OCI-LY3 (cell line): Measurements from ENCODE around the gene INTS6L.

ENCODE experiments used
- H2AFZ ChIP-seq: fragments of 200-600, 300-600 bp; shearing (Covaris generic); 2 replicates; pipeline ENCODE4 v1.6.0; 2014; ENCODE audit warnings: antibody characterized with exemption, low read depth, low read length
- H3K27ac ChIP-seq: fragments of 200-600, 300-600 bp; sonication (generic); 2 replicates; pipeline ENCODE4 v1.5.1; 2014; ENCODE audit warnings: mild to moderate bottlenecking, low read length, moderate library complexity, mixed read lengths
- H3K27me3 ChIP-seq: fragments of 200-600, 300-600 bp; sonication (generic); 2 replicates; pipeline ENCODE4 v1.6.1; 2014; ENCODE audit warnings: low read depth, low read length, mixed read lengths
- H3K36me3 ChIP-seq: fragments of 200-600, 300-600 bp; sonication (generic); replicated peaks from 2 replicates; pipeline ENCODE3; 2014; ENCODE audit warnings: low read depth, low read length, mixed read lengths
- H3K4me1 ChIP-seq: fragments of 300-600, 200-600 bp; sonication (generic); 2 replicates; pipeline ENCODE4 v1.6.1; 2014; ENCODE audit warnings: low read length, mixed read lengths
- H3K4me2 ChIP-seq: fragments of 200-600, 300-600 bp; sonication (generic); 2 replicates; pipeline ENCODE4 v1.6.1; 2014; ENCODE audit warnings: low read length, mixed read lengths
- H3K4me3 ChIP-seq: fragments of 300-600, 200-600 bp; sonication (generic); 2 replicates; pipeline ENCODE4 v1.5.1; 2014; ENCODE audit warnings: antibody characterized with exemption, mild to moderate bottlenecking, low read length, moderate library complexity
- H3K79me2 ChIP-seq: fragments of 300-600, 200-600 bp; shearing (Covaris generic); 2 replicates; pipeline ENCODE4 v1.6.1; 2014; ENCODE audit warnings: mild to moderate bottlenecking, low read length, mixed read lengths
- H3K9ac ChIP-seq: fragments of 300-600, 200-600 bp; shearing (Covaris generic); 2 replicates; pipeline ENCODE4 v1.6.0; 2014; ENCODE audit warnings: mild to moderate bottlenecking, low read length, moderate library complexity
- H3K9me3 ChIP-seq: fragments of 200-600, 300-600 bp; shearing (Covaris generic); 2 replicates; pipeline ENCODE4 v1.6.1; 2014; ENCODE audit warnings: low read length, mixed read lengths; ENCODE audit not compliant: insufficient read depth
- H4K20me1 ChIP-seq: fragments of 200-600, 300-600 bp; sonication (generic); 2 replicates; pipeline ENCODE4 v1.6.1; 2016; ENCODE audit warnings: low read length, mixed read lengths; ENCODE audit not compliant: insufficient read depth
- CTCF ChIP-seq: fragments of 200-600, 300-600 bp; sonication (generic); IDR thresholded peaks from 2 replicates; pipeline ENCODE4 v1.5.1; 2014; ENCODE audit warnings: antibody characterized with exemption, low read length, low read depth
- EZH2phosphoT487 ChIP-seq: fragments of 200-600 bp; shearing (Covaris generic); IDR thresholded peaks from 2 replicates; pipeline ENCODE4 v1.6.1; 2018; ENCODE audit warnings: antibody characterized with exemption, mixed run types, low read depth

INTS6L gene

GRCh38 chrX:135505351-135505750 lies 15.1 kb upstream of the INTS6L start:
- H3K9me3 ChIP-seq: no peaks in the 10 kb centered on the region
- H3K27me3 ChIP-seq: no peaks in the 10 kb centered on the region
- no peak overlapping the region for H3K9ac ChIP-seq
- H3K27ac ChIP-seq: no peak overlapping the region
- no peaks in the 10 kb centered on the region for H4K20me1 ChIP-seq
- H3K36me3 ChIP-seq: no peaks in the 10 kb centered on the region
- no peak for TF ChIP-seq EZH2phosphoT487
- TF ChIP-seq CTCF: no peak
- H3K4me2 ChIP-seq: no peak overlapping the region
- H3K79me2 ChIP-seq: no peaks in the 10 kb centered on the region
- H3K4me3 ChIP-seq: no peak overlapping the region
- no peaks in the 10 kb centered on the region for H3K4me1 ChIP-seq
- H2AFZ ChIP-seq: no peak overlapping the region

GRCh38 chrX:135509885-135510284 lies 10.6 kb upstream of the INTS6L start:
- no peak for TF ChIP-seq CTCF
- no peak for TF ChIP-seq EZH2phosphoT487
- no peak overlapping the region for H3K27ac ChIP-seq
- H3K9ac ChIP-seq: no peak overlapping the region
- H3K27me3 ChIP-seq: no peaks in the 10 kb centered on the region
- H3K4me2 ChIP-seq: no peak overlapping the region
- no peak overlapping the region for H2AFZ ChIP-seq
- no peaks in the 10 kb centered on the region for H3K4me1 ChIP-seq
- H3K36me3 ChIP-seq: no peaks in the 10 kb centered on the region
- H3K4me3 ChIP-seq: no peak overlapping the region
- no peaks in the 10 kb centered on the region for H4K20me1 ChIP-seq
- H3K9me3 ChIP-seq: no peaks in the 10 kb centered on the region
- H3K79me2 ChIP-seq: no peaks in the 10 kb centered on the region

GRCh38 chrX:135512508-135513129 lies 7.8 kb upstream of the INTS6L start:
- H3K9me3 ChIP-seq: no peaks in the 10 kb centered on the region
- no peak overlapping the region for H3K4me3 ChIP-seq
- H4K20me1 ChIP-seq: no peaks in the 10 kb centered on the region
- H3K9ac ChIP-seq: no peak overlapping the region
- no peaks in the 10 kb centered on the region for H3K79me2 ChIP-seq
- no peaks in the 10 kb centered on the region for H3K4me1 ChIP-seq
- TF ChIP-seq EZH2phosphoT487 (no peak), CTCF (no peak)
- no peak overlapping the region for H3K4me2 ChIP-seq
- no peaks in the 10 kb centered on the region for H3K27me3 ChIP-seq
- no peak overlapping the region for H2AFZ ChIP-seq
- H3K27ac ChIP-seq: no peak overlapping the region
- no peaks in the 10 kb centered on the region for H3K36me3 ChIP-seq

- Histone ChIP-seq H4K20me1 (no peaks in the 10 kb centered on the region), H2AFZ (no peak overlapping the region), H3K36me3 (no peaks in the 10 kb centered on the region), H3K4me3 (no peak overlapping the region), H3K9ac (no peak overlapping the region), H3K4me2 (no peak overlapping the region), H3K4me1 (no peaks in the 10 kb centered on the region), H3K27ac (no peak overlapping the region), H3K79me2 (no peaks in the 10 kb centered on the region), H3K9me3 (no peaks in the 10 kb centered on the region), H3K27me3 (no peaks in the 10 kb centered on the region)
- no peak for TF ChIP-seq CTCF
- no peak for TF ChIP-seq EZH2phosphoT487
Measured at GRCh38 chrX:135513130-135513515, 7.3 kb upstream of the INTS6L start.
